Endothelial cell (in vitro differentiated cells): Measurements from ENCODE around the gene HLA-DQB1. TPM values are rescaled to one million over a fixed set of nuclear protein-coding genes. Genes with fewer than 3 reads are reported as not detected.
A peak's percentile ranks its signal among the peaks of the same experiment; 100 is the strongest.

ENCODE experiments used
- DNase-seq: peaks from one replicate; pipeline ENCODE4 v3.0.0; 2021; ENCODE audit warnings: low spot score
- H3K27ac Mint-ChIP-seq: one replicate; pipeline ENCODE4 v1.8.0; 2021; ENCODE audit warnings: mixed read lengths, inconsistent platforms; ENCODE audit not compliant: unreplicated experiment
- H3K27me3 Mint-ChIP-seq: one replicate; pipeline ENCODE4 v1.8.0; 2021; ENCODE audit warnings: mild to moderate bottlenecking, moderate library complexity, mixed read lengths, inconsistent platforms; ENCODE audit not compliant: unreplicated experiment
- H3K36me3 Mint-ChIP-seq: one replicate; pipeline ENCODE4 v1.8.0; 2021; ENCODE audit warnings: mild to moderate bottlenecking, low read depth, mixed read lengths, inconsistent platforms; ENCODE audit not compliant: unreplicated experiment
- H3K4me1 Mint-ChIP-seq: one replicate; pipeline ENCODE4 v1.8.0; 2021; ENCODE audit warnings: mild to moderate bottlenecking, mixed read lengths, inconsistent platforms; ENCODE audit not compliant: unreplicated experiment
- H3K4me3 Mint-ChIP-seq: one replicate; pipeline ENCODE4 v1.8.0; 2021; ENCODE audit warnings: mild to moderate bottlenecking, mixed read lengths, inconsistent platforms; ENCODE audit not compliant: unreplicated experiment
- H3K9me3 Mint-ChIP-seq: one replicate; pipeline ENCODE4 v1.8.0; 2021; ENCODE audit warnings: mixed read lengths, inconsistent platforms; ENCODE audit not compliant: unreplicated experiment
- CTCF ChIP-seq: fragments of 200-600 bp; sonication (generic); IDR thresholded peaks from one replicate; pipeline ENCODE4 v1.5.0; 2021; ENCODE audit warnings: antibody characterized with exemption; ENCODE audit not compliant: unreplicated experiment
- total RNA-seq: library from RNA; stranded (reverse); fragmentation: NEBNext Ultra II Directional; extraction: Animal tissue kit (Norgen Biotek cat#: 25700); gene quantifications from one replicate; pipeline ENCODE4 v1.2.1, GENCODE V29; 2021; ENCODE audit not compliant: unreplicated experiment

HLA-DQB1 gene
- total RNA-seq, 1 donor from 2014 or later = 22.0 TPM

- no peaks in the 10 kb centered on the region for H3K36me3 Mint-ChIP-seq
- H3K27ac Mint-ChIP-seq = no peak overlapping the region
- peaks cover 5% of the 10 kb centered on the region for H3K4me1 Mint-ChIP-seq
- peaks cover 2% of the 10 kb centered on the region for H3K27me3 Mint-ChIP-seq
- DNase-seq = no peak
- no peaks in the 10 kb centered on the region for H3K9me3 Mint-ChIP-seq
- no peak overlapping the region for H3K4me3 Mint-ChIP-seq
- no peak for TF ChIP-seq CTCF
Observed at GRCh38 chr6:32669240-32669639, 2.8 kb upstream of the HLA-DQB1 start.

GRCh38 chr6:32668226-32668747 lies 1.8 kb upstream of the HLA-DQB1 start:
- peaks cover 5% of the 10 kb centered on the region for H3K4me1 Mint-ChIP-seq
- peaks cover 2% of the 10 kb centered on the region for H3K27me3 Mint-ChIP-seq
- no peaks in the 10 kb centered on the region for H3K36me3 Mint-ChIP-seq
- H3K4me3 Mint-ChIP-seq = no peak overlapping the region
- no peak for TF ChIP-seq CTCF
- H3K9me3 Mint-ChIP-seq = no peaks in the 10 kb centered on the region
- no peak for DNase-seq
- no peak overlapping the region for H3K27ac Mint-ChIP-seq

GRCh38 chr6:32665661-32666060 lies 796 bp downstream of the HLA-DQB1 start:
- no peak for DNase-seq
- H3K4me3 Mint-ChIP-seq = peak overlapping the region; percentile 88
- H3K36me3 Mint-ChIP-seq = no peaks in the 10 kb centered on the region
- H3K27me3 Mint-ChIP-seq = peaks cover 2% of the 10 kb centered on the region
- no peaks in the 10 kb centered on the region for H3K9me3 Mint-ChIP-seq
- H3K27ac Mint-ChIP-seq = no peak overlapping the region
- H3K4me1 Mint-ChIP-seq = peaks cover 9% of the 10 kb centered on the region
- no peak for TF ChIP-seq CTCF

- H3K9me3 Mint-ChIP-seq = no peaks in the 10 kb centered on the region
- no peak for TF ChIP-seq CTCF
- H3K36me3 Mint-ChIP-seq = no peaks in the 10 kb centered on the region
- H3K4me1 Mint-ChIP-seq = peaks cover 10% of the 10 kb centered on the region
- DNase-seq = peak; percentile 8
- H3K27ac Mint-ChIP-seq = no peak overlapping the region
- peak overlapping the region; percentile 88 for H3K4me3 Mint-ChIP-seq
- peaks cover 2% of the 10 kb centered on the region for H3K27me3 Mint-ChIP-seq
Observed at GRCh38 chr6:32664827-32665362, 1.6 kb downstream of the HLA-DQB1 start.

- H3K9me3 Mint-ChIP-seq = no peaks in the 10 kb centered on the region
- no peak overlapping the region for H3K27ac Mint-ChIP-seq
- H3K4me3 Mint-ChIP-seq = peak overlapping the region; percentile 71
- no peak for TF ChIP-seq CTCF
- H3K4me1 Mint-ChIP-seq = peaks cover 10% of the 10 kb centered on the region
- H3K27me3 Mint-ChIP-seq = peaks cover 2% of the 10 kb centered on the region
- no peaks in the 10 kb centered on the region for H3K36me3 Mint-ChIP-seq
- no peak for DNase-seq
Observed at GRCh38 chr6:32664354-32664753, 2.1 kb downstream of the HLA-DQB1 start.
